H1 (cell line): Measurements from ENCODE around the gene STX4. TPM values are rescaled to one million over a fixed set of nuclear protein-coding genes. Genes with fewer than 3 reads are reported as not detected.

Experiments used
- CTCF ChIA-PET: fragments of 300-600 bp; sonication (Branson Sonifier 250); formaldehyde crosslinking; loops from one replicate; lab custom pipeline; 2021; ENCODE audit not compliant: partially characterized antibody; lab: Charles Lee
- POLR2A ChIA-PET: fragments of 300-600 bp; sonication (Branson Sonifier 250); formaldehyde crosslinking; loops from one replicate; lab custom pipeline; 2021; ENCODE audit warnings: inconsistent platforms; ENCODE audit not compliant: partially characterized antibody; lab: Charles Lee
- DNase-seq, 2 experiments: peaks; one replicate each; pipeline versions ENCODE4 v3.0.0 to v3.0.0-alpha.2; 2010 to 2022; ENCODE audit warnings: low spot score in 2 of 2, low read depth in 1 of 2, mixed read lengths in 1 of 2
- FAIRE-seq: peaks from 2 replicates; lab custom pipeline; 2011; peaks lifted over from hg19 to GRCh38; lab: Jason Lieb, UNC
- H2AFZ ChIP-seq: 2 replicates; pipeline ENCODE4 v1.8.1; 2012; ENCODE audit warnings: low read length, inconsistent platforms
- H2AK5ac ChIP-seq: 2 replicates; pipeline ENCODE4 v1.6.1; 2013; ENCODE audit warnings: low read depth, low read length
- H2BK120ac ChIP-seq: replicated peaks from 2 replicates; pipeline ENCODE3; 2013; ENCODE audit warnings: low read depth, low read length, inconsistent platforms
- H2BK12ac ChIP-seq: 2 replicates; pipeline ENCODE4 v1.6.1; 2013; ENCODE audit warnings: low read depth, low read length
- H2BK15ac ChIP-seq: 2 replicates; pipeline ENCODE4 v1.6.1; 2013; ENCODE audit warnings: low read length
- H2BK20ac ChIP-seq: 2 replicates; pipeline ENCODE4 v1.6.1; 2013; ENCODE audit warnings: low read length
- H2BK5ac ChIP-seq: 2 replicates; pipeline ENCODE4 v1.6.1; 2013; ENCODE audit warnings: low read depth, low read length
- H3K14ac ChIP-seq: 2 replicates; pipeline ENCODE4 v1.6.1; 2013; ENCODE audit warnings: inconsistent platforms; ENCODE audit not compliant: insufficient read length
- H3K18ac ChIP-seq: 2 replicates; pipeline ENCODE4 v1.6.1; 2013; ENCODE audit warnings: low read length; ENCODE audit errors: extremely low read depth
- H3K23ac ChIP-seq: 2 replicates; pipeline ENCODE4 v1.6.1; 2013; ENCODE audit warnings: inconsistent platforms; ENCODE audit not compliant: insufficient read length
- H3K23me2 ChIP-seq: 2 replicates; pipeline ENCODE4 v1.6.1; 2013; ENCODE audit warnings: low read depth, low read length
- H3K27ac ChIP-seq: 2 replicates; pipeline ENCODE4 v1.6.1; 2011; ENCODE audit warnings: low read depth, low read length, inconsistent platforms
- H3K27me3 ChIP-seq, 4 experiments: replicated peaks in 1 of 4; 1 replicate in 1 of 4; 2 replicates in 3 of 4; pipeline versions ENCODE4 v1.6.1 to v1.8.1; 2011 to 2013; ENCODE audit warnings: low read length in 3 of 4, mild to moderate bottlenecking in 3 of 4, inconsistent platforms in 2 of 4, mixed read lengths in 2 of 4, moderate library complexity in 1 of 4; ENCODE audit not compliant: control insufficient read depth in 3 of 4, insufficient read depth in 3 of 4; ENCODE audit errors: extremely low read depth in 1 of 4
- H3K36me3 ChIP-seq, 4 experiments: 2 replicates each; pipeline versions ENCODE4 v1.6.1 to v1.8.1; 2011 to 2013; ENCODE audit warnings: mild to moderate bottlenecking in 4 of 4, low read length in 3 of 4, moderate library complexity in 2 of 4, control low read depth in 1 of 4, inconsistent platforms in 1 of 4; ENCODE audit not compliant: insufficient read depth in 4 of 4, control insufficient read depth in 2 of 4
- H3K4ac ChIP-seq: replicated peaks from 2 replicates; pipeline ENCODE3; 2013; ENCODE audit warnings: low read length, low read depth, mixed read lengths, inconsistent platforms; ENCODE audit not compliant: insufficient read length
- H3K4me1 ChIP-seq, 4 experiments: replicated peaks in 1 of 4; 1 replicate in 1 of 4; 2 replicates in 3 of 4; pipeline versions ENCODE4 v1.6.1 to v1.8.1; 2011 to 2013; ENCODE audit warnings: low read length in 3 of 4, inconsistent platforms in 2 of 4, mixed read lengths in 1 of 4; ENCODE audit not compliant: insufficient read depth in 4 of 4, control insufficient read depth in 3 of 4
- H3K4me2 ChIP-seq, 2 experiments: 2 replicates each; pipeline versions ENCODE4 v1.6.1 to v1.8.1; 2011 to 2013; ENCODE audit warnings: low read depth in 2 of 2, low read length in 2 of 2, control low read depth in 1 of 2, inconsistent platforms in 1 of 2, mild to moderate bottlenecking in 1 of 2; ENCODE audit not compliant: insufficient read depth in 1 of 2
- H3K4me3 ChIP-seq, 4 experiments: fragments of 200-600, 300-600 bp in 1 of 4; sonication (generic), shearing (Covaris generic), sonication (Bioruptor Twin) in 1 of 4; 2 replicates each; pipeline versions ENCODE4 v1.5.1 to v1.8.1; 2011 to 2016; ENCODE audit warnings: low read length in 4 of 4, low read depth in 3 of 4, control low read depth in 2 of 4, inconsistent platforms in 2 of 4, mild to moderate bottlenecking in 2 of 4, mixed read lengths in 1 of 4, moderate library complexity in 1 of 4; ENCODE audit not compliant: insufficient read depth in 2 of 4; ENCODE audit errors: extremely low read depth in 1 of 4
- H3K56ac ChIP-seq: replicated peaks from 2 replicates; pipeline ENCODE3; 2013; ENCODE audit warnings: low read depth, mild to moderate bottlenecking, mixed read lengths, low read length, inconsistent platforms; ENCODE audit not compliant: insufficient read length
- H3K79me1 ChIP-seq: 2 replicates; pipeline ENCODE4 v1.6.1; 2013; ENCODE audit warnings: low read depth, low read length, control low read depth
- H3K79me2 ChIP-seq, 2 experiments: 2 replicates each; pipeline versions ENCODE4 v1.6.1 to v1.8.1; 2012 to 2013; ENCODE audit warnings: low read length in 2 of 2, mild to moderate bottlenecking in 2 of 2, inconsistent platforms in 1 of 2; ENCODE audit not compliant: insufficient read depth in 2 of 2, control insufficient read depth in 1 of 2
- H3K9ac ChIP-seq, 4 experiments: replicated peaks in 1 of 4; 1 replicate in 1 of 4; 2 replicates in 3 of 4; pipeline versions ENCODE4 v1.6.1 to v1.8.1; 2011 to 2013; ENCODE audit warnings: low read depth in 3 of 4, low read length in 3 of 4, control low read depth in 2 of 4, mild to moderate bottlenecking in 2 of 4, moderate library complexity in 2 of 4, inconsistent platforms in 1 of 4; ENCODE audit errors: extremely low read depth in 1 of 4
- H3K9me3 ChIP-seq, 2 experiments: 2 replicates each; pipeline versions ENCODE4 v1.6.1 to v1.8.1; 2012 to 2013; ENCODE audit warnings: mild to moderate bottlenecking in 2 of 2, moderate library complexity in 2 of 2, control low read depth in 1 of 2, inconsistent platforms in 1 of 2, low read depth in 1 of 2, low read length in 1 of 2, mixed read lengths in 1 of 2; ENCODE audit not compliant: insufficient read depth in 2 of 2
- H4K20me1 ChIP-seq, 2 experiments: replicated peaks in 1 of 2; 2 replicates each; pipeline versions ENCODE3 to v1.8.1; 2011 to 2013; ENCODE audit warnings: inconsistent platforms in 2 of 2, low read length in 2 of 2, mild to moderate bottlenecking in 1 of 2; ENCODE audit not compliant: insufficient read depth in 2 of 2, control insufficient read depth in 1 of 2
- H4K5ac ChIP-seq: 2 replicates; pipeline ENCODE4 v1.6.1; 2013; ENCODE audit warnings: low read length, low read depth, mixed read lengths, inconsistent platforms; ENCODE audit not compliant: insufficient read length
- H4K8ac ChIP-seq: 2 replicates; pipeline ENCODE4 v1.8.0; 2013; ENCODE audit warnings: mild to moderate bottlenecking, moderate library complexity, low read length, inconsistent platforms; ENCODE audit not compliant: insufficient read depth; ENCODE audit errors: extremely low read depth
- H4K91ac ChIP-seq: replicated peaks from 2 replicates; pipeline ENCODE3; 2013; ENCODE audit warnings: low read length, mixed read lengths, inconsistent platforms; ENCODE audit not compliant: insufficient read length
- BACH1 ChIP-seq: IDR thresholded peaks from 2 replicates; pipeline ENCODE4 v1.6.1; 2012; ENCODE audit warnings: low read length, improper control_type of control experiment
- CTBP2 ChIP-seq: IDR thresholded peaks from 2 replicates; pipeline ENCODE4 v1.7.0; 2011; ENCODE audit warnings: borderline replicate concordance, mild to moderate bottlenecking, moderate library complexity, mixed read lengths, low read length; ENCODE audit not compliant: insufficient read depth, insufficient read length
- EGR1 ChIP-seq: IDR thresholded peaks from 2 replicates; pipeline ENCODE4 v1.6.1; 2011; ENCODE audit warnings: low read depth, low read length, borderline replicate concordance
- HDAC2 ChIP-seq, 2 experiments: fragments of 300-600 bp in 1 of 2; sonication (generic) in 1 of 2; IDR thresholded peaks; 2 replicates each; pipeline ENCODE4 v1.6.1; 2011 to 2012; ENCODE audit warnings: low read depth in 2 of 2, low read length in 2 of 2, mild to moderate bottlenecking in 2 of 2, moderate library complexity in 2 of 2, borderline replicate concordance in 1 of 2, inconsistent platforms in 1 of 2
- POU5F1 ChIP-seq: IDR thresholded peaks from 2 replicates; pipeline ENCODE4 v1.6.1; 2011; ENCODE audit warnings: low read depth, mild to moderate bottlenecking, low read length, moderate library complexity
- RBBP5 ChIP-seq: IDR thresholded peaks from 2 replicates; pipeline ENCODE4 v1.7.1; 2012; ENCODE audit warnings: low read depth, mild to moderate bottlenecking, inconsistent platforms, low read length, moderate library complexity, borderline replicate concordance
- RXRA ChIP-seq: IDR thresholded peaks from 2 replicates; pipeline ENCODE4 v1.6.1; 2011; ENCODE audit warnings: low read depth, mild to moderate bottlenecking, low read length, moderate library complexity; ENCODE audit not compliant: insufficient read depth
- SIX5 ChIP-seq: IDR thresholded peaks from 2 replicates; pipeline ENCODE4 v1.6.1; 2011; ENCODE audit warnings: mild to moderate bottlenecking, low read depth, low read length
- SP2 ChIP-seq: IDR thresholded peaks from 2 replicates; pipeline ENCODE4 v1.6.1; 2012; ENCODE audit warnings: mild to moderate bottlenecking, low read length, inconsistent platforms
- SRF ChIP-seq: IDR thresholded peaks from 2 replicates; pipeline ENCODE4 v1.6.1; 2011; ENCODE audit warnings: mild to moderate bottlenecking, low read depth, low read length, moderate library complexity
- TBP ChIP-seq: IDR thresholded peaks from 2 replicates; pipeline ENCODE4 v1.6.1; 2011; ENCODE audit warnings: low read depth, low read length, improper control_type of control experiment
- YY1 ChIP-seq: IDR thresholded peaks from 2 replicates; pipeline ENCODE4 v1.6.1; 2011; ENCODE audit warnings: low read depth, mild to moderate bottlenecking, low read length
- ZNF274 ChIP-seq: IDR thresholded peaks from 2 replicates; pipeline ENCODE4 v1.7.0; 2012; ENCODE audit warnings: low read length, borderline replicate concordance; ENCODE audit errors: extremely low read depth
- WGBS, 2 experiments: shearing (Covaris generic) in 1 of 2; methylation state at CpG; one replicate each; pipeline versions ENCODE4 v1.1.6 to v1.1.7; 2013 to 2015; ENCODE audit warnings: low lambda C conversion rate in 2 of 2, mixed read lengths in 2 of 2, inconsistent platforms in 1 of 2, low coverage in 1 of 2, missing lambda C conversion rate in 1 of 2; ENCODE audit not compliant: insufficient replicate concordance in 2 of 2, insufficient coverage in 1 of 2, insufficient read length in 1 of 2; ENCODE audit errors: extremely low coverage in 1 of 2, missing lambda C conversion rate in 1 of 2; 5-methylcytosine and 5-hydroxymethylcytosine counted together
- polyA plus RNA-seq, 7 experiments: library from polyadenylated mRNA; depleted of rRNA in 3 of 7; stranded (reverse) in 5 of 7; unstranded in 2 of 7; fragments of >200 nt in 5 of 7; fragments of 200-250 nt in 2 of 7; gene quantifications; 1 replicate in 5 of 7; 2 replicates in 1 of 7; 4 replicates in 1 of 7; pipeline versions ENCODE4 v1.2.1 to v1.2.3, GENCODE V29; 2011 to 2013; ENCODE audit warnings: missing spikeins in 2 of 7, mixed read lengths in 2 of 7
- total RNA-seq: library from RNA; stranded (reverse); fragmentation: NEBNext Ultra II Directional; extraction: Animal tissue kit (Norgen Biotek cat#: 25700); gene quantifications from 2 replicates; pipeline ENCODE4 v1.2.1, GENCODE V29; 2021
- TF ChIP-seq, protein P1 (sequence below): IDR thresholded peaks from 2 replicates; pipeline ENCODE4 v1.6.1; 2012; ENCODE audit warnings: inconsistent platforms

STX4 gene
- total and polyA plus RNA-seq, 2 of the 8 experiments (the other 6 are each of a cell fraction or from before 2014, with no cell fraction given): 25.8 to 32.3 TPM

GRCh38 chr16:31025339-31025738 is 8.0 kb upstream of the STX4 start:
- FAIRE-seq: no peak
- 80% methylated on average over 2 of the region's 5 CpGs; no CpG with 5 or more reads in 1 of the 2 experiments for WGBS, 2 experiments

More at GRCh38 chr16:31025339-31025738, 8.0 kb upstream of the STX4 start:
- no peak overlapping the region for H2AK5ac ChIP-seq
- no peak overlapping the region for H4K91ac ChIP-seq
- no peaks in the 10 kb centered on the region for H3K79me2 ChIP-seq
- H3K27me3 ChIP-seq: no peaks in the 10 kb centered on the region
- no peak overlapping the region for H4K8ac ChIP-seq
- no peak overlapping the region for H2AFZ ChIP-seq
- no peak overlapping the region for H3K18ac ChIP-seq
- H2BK20ac ChIP-seq: no peak overlapping the region
- H3K4me3 ChIP-seq: no peak overlapping the region
- no peak overlapping the region for H3K4ac ChIP-seq
- H4K5ac ChIP-seq: no peak overlapping the region
- no peak overlapping the region for H2BK12ac ChIP-seq
- peak overlapping the region in 1 of 4 experiments; percentile 10; a peak in 2 of 7 replicates for H3K9ac ChIP-seq
- ChIA-PET CTCF (interaction anchor here (0.7 to 1.3 kb wide), 3 partner anchors 11 to 61 kb away, joined by 3 to 4 read pairs (median 3); no protein-coding TSS in a partner anchor), POLR2A (interaction anchor here (1.6 kb wide), 1 partner anchor 8 kb away, joined by 4 read pairs; the partner anchor contains the start of gene STX4)
- no peak overlapping the region for H3K56ac ChIP-seq
- TF ChIP-seq SRF: no peak
- TF ChIP-seq POU5F1: no peak
- TF ChIP-seq RBBP5: no peak
- no peak for TF ChIP-seq RXRA
- no peak for TF ChIP-seq SIX5
- TF ChIP-seq TBP: no peak
- TF ChIP-seq EGR1: no peak
- no peak for TF ChIP-seq CTBP2
- TF ChIP-seq SP2: no peak
- no peak for TF ChIP-seq BACH1
- TF ChIP-seq, protein P1, sequence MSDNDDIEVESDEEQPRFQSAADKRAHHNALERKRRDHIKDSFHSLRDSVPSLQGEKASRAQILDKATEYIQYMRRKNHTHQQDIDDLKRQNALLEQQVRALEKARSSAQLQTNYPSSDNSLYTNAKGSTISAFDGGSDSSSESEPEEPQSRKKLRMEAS: no peak
- TF ChIP-seq HDAC2 (IDR thresholded peaks at IDR 0.05; ENCODE audit: borderline replicate concordance in 1 of 2, low read depth in 2 of 2, low read length in 2 of 2): no peak
- no peak for TF ChIP-seq ZNF274
- TF ChIP-seq YY1: no peak
- no peak overlapping the region for H3K14ac ChIP-seq
- no peak overlapping the region; the same call in 1 of the 2 replicates for H2BK15ac ChIP-seq
- no peak overlapping the region for H2BK120ac ChIP-seq
- H3K27ac ChIP-seq: no peak overlapping the region
- no peak overlapping the region for H2BK5ac ChIP-seq
- H3K4me1 ChIP-seq: no peaks in the 10 kb centered on the region
- no peak overlapping the region for H3K4me2 ChIP-seq
- no peaks in the 10 kb centered on the region for H4K20me1 ChIP-seq
- H3K36me3 ChIP-seq: no peaks in the 10 kb centered on the region
- H3K23ac ChIP-seq: no peak overlapping the region
- no peak for DNase-seq
- H3K9me3 ChIP-seq: no peaks in the 10 kb centered on the region
- H3K23me2 ChIP-seq: no peaks in the 10 kb centered on the region
- H3K79me1 ChIP-seq: no peaks in the 10 kb centered on the region
